ENCODE data around the gene HEXD. TPM values are rescaled to one million over a fixed set of nuclear protein-coding genes. Genes with fewer than 3 reads are reported as not detected.

The HEXD gene
- polyA plus RNA-seq, 1 experiment, result 9.1 TPM

GRCh38 chr17:82424001-82424862 lies 6.1 kb downstream of the HEXD start:
- DNase-seq (ENCODE audit: low read depth, low spot score), result no peak
- H3K27ac ChIP-seq (ENCODE audit: low read depth, low read length), result no peak overlapping the region
- POLR2A ChIA-PET, result no interaction called here
- CTCF ChIA-PET, result interaction anchor here (0.6 to 0.9 kb wide), 7 partner anchors 11 to 273 kb away, joined by 3 to 4 read pairs (median 3); no protein-coding TSS in a partner anchor
- H3K4me3 ChIP-seq (ENCODE audit: low read depth, low read length), result no peak overlapping the region
- no peaks in the 10 kb centered on the region for H3K27me3 ChIP-seq (ENCODE audit: control insufficient read depth, insufficient read depth, low read length)
- peaks cover 17% of the 10 kb centered on the region for H3K9me3 ChIP-seq (ENCODE audit: control insufficient read depth, insufficient read depth, low read length)
- TF ChIP-seq CTCF (IDR thresholded peaks at IDR 0.05; ENCODE audit: low read depth, low read length), result peak; percentile 59

- Histone ChIP-seq H3K27me3 (ENCODE audit: control insufficient read depth, insufficient read depth, low read length) (no peaks in the 10 kb centered on the region), H3K27ac (ENCODE audit: low read depth, low read length) (no peak overlapping the region), H3K4me3 (ENCODE audit: low read depth, low read length) (no peak overlapping the region), H3K9me3 (ENCODE audit: control insufficient read depth, insufficient read depth, low read length) (peaks cover 17% of the 10 kb centered on the region)
- no peak for TF ChIP-seq CTCF (IDR thresholded peaks at IDR 0.05; ENCODE audit: low read depth, low read length)
- no peak for DNase-seq (ENCODE audit: low read depth, low spot score)
- POLR2A ChIA-PET, result no interaction called here
- CTCF ChIA-PET, result interaction anchor here (0.6 to 0.9 kb wide), 6 partner anchors 11 to 272 kb away, joined by 3 to 4 read pairs (median 3); no protein-coding TSS in a partner anchor
These were observed 6.7 kb downstream of the HEXD start for GRCh38 chr17:82424863-82425159.

- Histone ChIP-seq H3K4me3 (ENCODE audit: low read depth, low read length) (no peak overlapping the region), H3K27me3 (ENCODE audit: control insufficient read depth, insufficient read depth, low read length) (no peaks in the 10 kb centered on the region), H3K9me3 (ENCODE audit: control insufficient read depth, insufficient read depth, low read length) (peaks cover 3% of the 10 kb centered on the region; the same call in 1 of the 2 replicates), H3K27ac (ENCODE audit: low read depth, low read length) (no peak overlapping the region)
- ChIA-PET POLR2A (no interaction called here), CTCF (no interaction called here)
- DNase-seq (ENCODE audit: low read depth, low spot score), result no peak
- no peak for TF ChIP-seq CTCF (IDR thresholded peaks at IDR 0.05; ENCODE audit: low read depth, low read length)
These were observed 10.4 kb downstream of the HEXD start for GRCh38 chr17:82428546-82428945.

GRCh38 chr17:82429824-82430223 lies 11.7 kb downstream of the HEXD start:
- DNase-seq (ENCODE audit: low read depth, low spot score), result no peak
- Histone ChIP-seq H3K9me3 (ENCODE audit: control insufficient read depth, insufficient read depth, low read length) (no peaks in the 10 kb centered on the region), H3K4me3 (ENCODE audit: low read depth, low read length) (no peak overlapping the region), H3K27me3 (ENCODE audit: control insufficient read depth, insufficient read depth, low read length) (no peaks in the 10 kb centered on the region), H3K27ac (ENCODE audit: low read depth, low read length) (no peak overlapping the region)
- TF ChIP-seq CTCF (IDR thresholded peaks at IDR 0.05; ENCODE audit: low read depth, low read length), result no peak
- ChIA-PET CTCF (no interaction called here), POLR2A (no interaction called here)

- TF ChIP-seq CTCF (IDR thresholded peaks at IDR 0.05; ENCODE audit: low read depth, low read length), result no peak
- ChIA-PET POLR2A (interaction anchor here (0.7 kb wide), 1 partner anchor 246 kb away, joined by 4 read pairs; no protein-coding TSS in a partner anchor), CTCF (no interaction called here)
These were observed 13.9 kb downstream of the HEXD start for GRCh38 chr17:82432017-82432416.

More at GRCh38 chr17:82432017-82432416, 13.9 kb downstream of the HEXD start:
- no peak overlapping the region for H3K4me3 ChIP-seq (ENCODE audit: low read depth, low read length)
- no peaks in the 10 kb centered on the region for H3K27me3 ChIP-seq (ENCODE audit: control insufficient read depth, insufficient read depth, low read length)
- no peak overlapping the region for H3K27ac ChIP-seq (ENCODE audit: low read depth, low read length)
- no peaks in the 10 kb centered on the region; the same call in 1 of the 2 replicates for H3K9me3 ChIP-seq (ENCODE audit: control insufficient read depth, insufficient read depth, low read length)
- DNase-seq (ENCODE audit: low read depth, low spot score), result no peak
